Activated B cell treated with CpG ODN at 0.5 μM for 24 hours (primary cell): ENCODE results near the gene THUMPD2. TPM values are rescaled to one million over a fixed set of nuclear protein-coding genes. Genes with fewer than 3 reads are reported as not detected.

Source experiments
- ATAC-seq: fragments of 200-7000 bp; cut with Tn5 transposase; one replicate; pipeline ENCODE4 v1.10.0; 2021; ENCODE audit warnings: low read depth, mild to moderate bottlenecking, moderate library complexity
- CTCF ChIA-PET: fragments of 350-600 bp; sonication (Branson Sonifier 250); formaldehyde crosslinking; loops from one replicate; lab custom pipeline; 2021; ENCODE audit warnings: antibody characterized with exemption; lab: Charles Lee
- POLR2A ChIA-PET: fragments of 350-600 bp; sonication (Branson Sonifier 250); formaldehyde crosslinking; loops from one replicate; lab custom pipeline; 2021; ENCODE audit warnings: antibody characterized with exemption; lab: Charles Lee
- DNase-seq: peaks from one replicate; pipeline ENCODE4 v3.0.0; 2022
- H3K27ac Mint-ChIP-seq: one replicate; pipeline ENCODE4 v1.8.0; 2020; ENCODE audit warnings: mixed read lengths
- H3K27me3 Mint-ChIP-seq: one replicate; pipeline ENCODE4 v1.8.0; 2021; ENCODE audit warnings: mixed read lengths
- H3K36me3 Mint-ChIP-seq: one replicate; pipeline ENCODE4 v1.8.0; 2021; ENCODE audit warnings: low read depth, mixed read lengths
- H3K4me1 Mint-ChIP-seq: one replicate; pipeline ENCODE4 v1.8.0; 2021; ENCODE audit warnings: mixed read lengths
- H3K4me3 Mint-ChIP-seq: one replicate; pipeline ENCODE4 v1.8.0; 2020; ENCODE audit warnings: mild to moderate bottlenecking, mixed read lengths
- H3K9me3 Mint-ChIP-seq: one replicate; pipeline ENCODE4 v1.8.0; 2020; ENCODE audit warnings: mixed read lengths
- CTCF ChIP-seq: fragments of 200-600 bp; IDR thresholded peaks from one replicate; pipeline ENCODE4 v1.8.0; 2022; ENCODE audit warnings: antibody characterized with exemption, mild to moderate bottlenecking
- intact Hi-C: fragments of 100-400 bp; cut with micrococcal nuclease; formaldehyde crosslinking; loops from one replicate; pipeline ENCODE4 v1.15.1; 2024
- total RNA-seq: library from RNA; stranded (reverse); gene quantifications from 2 replicates; pipeline ENCODE4 v1.2.3, GENCODE V29; 2022

Gene THUMPD2
- total RNA-seq, 1 donor from 2014 or later, result 13.2 TPM

- ATAC-seq (no peak), DNase-seq (no peak)
- peaks cover 77% of the 10 kb centered on the region for H3K36me3 Mint-ChIP-seq
- H3K4me1 Mint-ChIP-seq, result no peaks in the 10 kb centered on the region
- H3K27me3 Mint-ChIP-seq, result no peaks in the 10 kb centered on the region
- no peaks in the 10 kb centered on the region for H3K9me3 Mint-ChIP-seq
- no peak for TF ChIP-seq CTCF
- CTCF ChIA-PET, result no interaction called here
- intact Hi-C loops, result no loop called here
- POLR2A ChIA-PET, result no interaction called here
- H3K27ac Mint-ChIP-seq, result no peak overlapping the region
- no peak overlapping the region for H3K4me3 Mint-ChIP-seq
Measured at GRCh38 chr2:39738936-39739335, 40.1 kb downstream of the THUMPD2 start.

- Mint-ChIP-seq H3K4me1 (no peaks in the 10 kb centered on the region), H3K27ac (peak overlapping the region; percentile 19), H3K27me3 (no peaks in the 10 kb centered on the region), H3K9me3 (no peaks in the 10 kb centered on the region), H3K4me3 (no peak overlapping the region), H3K36me3 (peaks cover 76% of the 10 kb centered on the region)
- DNase-seq, result no peak
- CTCF ChIA-PET, result interaction anchor here (1.1 kb wide), 1 partner anchor 8 kb away, joined by 3 read pairs; no protein-coding TSS in a partner anchor
- POLR2A ChIA-PET, result no interaction called here
- intact Hi-C loops, result no loop called here
- TF ChIP-seq CTCF, result no peak
- no peak for ATAC-seq
Measured at GRCh38 chr2:39737661-39738060, 41.4 kb downstream of the THUMPD2 start.

GRCh38 chr2:39736640-39737039 lies 42.4 kb downstream of the THUMPD2 start:
- intact Hi-C loops, result no loop called here
- H3K4me1 Mint-ChIP-seq, result no peaks in the 10 kb centered on the region
- no peak overlapping the region for H3K4me3 Mint-ChIP-seq
- peaks cover 69% of the 10 kb centered on the region for H3K36me3 Mint-ChIP-seq
- no peak for TF ChIP-seq CTCF
- ATAC-seq, result no peak
- no peak overlapping the region for H3K27ac Mint-ChIP-seq
- DNase-seq, result no peak
- H3K27me3 Mint-ChIP-seq, result no peaks in the 10 kb centered on the region
- no peaks in the 10 kb centered on the region for H3K9me3 Mint-ChIP-seq
- POLR2A ChIA-PET, result no interaction called here
- CTCF ChIA-PET, result no interaction called here

- H3K27me3 Mint-ChIP-seq, result no peaks in the 10 kb centered on the region
Measured at GRCh38 chr2:39735648-39736047, 43.4 kb downstream of the THUMPD2 start.

GRCh38 chr2:39734445-39734844 lies 44.6 kb downstream of the THUMPD2 start:
- POLR2A ChIA-PET, result interaction anchor here (0.6 kb wide), 1 partner anchor 260 kb away, joined by 3 read pairs; no protein-coding TSS in a partner anchor
- CTCF ChIA-PET, result no interaction called here
- no peak for TF ChIP-seq CTCF
- H3K36me3 Mint-ChIP-seq, result peaks cover 53% of the 10 kb centered on the region
- no peak overlapping the region for H3K4me3 Mint-ChIP-seq
- no peaks in the 10 kb centered on the region for H3K4me1 Mint-ChIP-seq
- DNase-seq (no peak), ATAC-seq (no peak)
- no peaks in the 10 kb centered on the region for H3K27me3 Mint-ChIP-seq
- no peak overlapping the region for H3K27ac Mint-ChIP-seq
- H3K9me3 Mint-ChIP-seq, result no peaks in the 10 kb centered on the region
- intact Hi-C loops, result no loop called here

More at GRCh38 chr2:39735648-39736047, 43.4 kb downstream of the THUMPD2 start:
- Mint-ChIP-seq H3K4me3 (no peak overlapping the region), H3K4me1 (no peaks in the 10 kb centered on the region), H3K9me3 (no peaks in the 10 kb centered on the region), H3K27ac (no peak overlapping the region), H3K36me3 (peaks cover 62% of the 10 kb centered on the region)
- ChIA-PET CTCF (no interaction called here), POLR2A (no interaction called here)
- no peak for DNase-seq
- no peak for ATAC-seq
- intact Hi-C loops, result no loop called here
- no peak for TF ChIP-seq CTCF
